HG02623 (cell line): ENCODE results near the gene GAA.

ENCODE experiments used
- ATAC-seq: cut with Tn5 transposase; IDR thresholded peaks from one replicate; pipeline ENCODE4 v1.9.1; 2021; ENCODE audit warnings: moderate library complexity; ENCODE audit not compliant: unreplicated experiment

The GAA gene

DNA sequence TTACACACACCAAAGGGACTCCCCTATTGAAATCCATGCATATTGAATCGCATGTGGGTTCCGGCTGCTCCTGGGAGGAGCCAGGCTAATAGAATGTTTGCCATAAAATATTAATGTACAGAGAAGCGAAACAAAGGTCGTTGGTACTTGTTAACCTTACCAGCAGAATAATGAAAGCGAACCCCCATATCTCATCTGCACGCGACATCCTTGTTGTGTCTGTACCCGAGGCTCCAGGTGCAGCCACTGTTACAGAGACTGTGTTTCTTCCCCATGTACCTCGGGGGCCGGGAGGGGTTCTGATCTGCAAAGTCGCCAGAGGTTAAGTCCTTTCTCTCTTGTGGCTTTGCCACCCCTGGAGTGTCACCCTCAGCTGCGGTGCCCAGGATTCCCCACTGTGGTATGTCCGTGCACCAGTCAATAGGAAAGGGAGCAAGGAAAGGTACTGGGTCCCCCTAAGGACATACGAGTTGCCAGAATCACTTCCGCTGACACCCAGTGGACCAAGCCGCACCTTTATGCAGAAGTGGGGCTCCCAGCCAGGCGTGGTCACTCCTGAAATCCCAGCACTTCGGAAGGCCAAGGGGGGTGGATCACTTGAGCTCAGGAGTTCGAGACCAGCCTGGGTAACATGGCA, 2.2 kb downstream of the GAA start:
- no peak for ATAC-seq

DNA sequence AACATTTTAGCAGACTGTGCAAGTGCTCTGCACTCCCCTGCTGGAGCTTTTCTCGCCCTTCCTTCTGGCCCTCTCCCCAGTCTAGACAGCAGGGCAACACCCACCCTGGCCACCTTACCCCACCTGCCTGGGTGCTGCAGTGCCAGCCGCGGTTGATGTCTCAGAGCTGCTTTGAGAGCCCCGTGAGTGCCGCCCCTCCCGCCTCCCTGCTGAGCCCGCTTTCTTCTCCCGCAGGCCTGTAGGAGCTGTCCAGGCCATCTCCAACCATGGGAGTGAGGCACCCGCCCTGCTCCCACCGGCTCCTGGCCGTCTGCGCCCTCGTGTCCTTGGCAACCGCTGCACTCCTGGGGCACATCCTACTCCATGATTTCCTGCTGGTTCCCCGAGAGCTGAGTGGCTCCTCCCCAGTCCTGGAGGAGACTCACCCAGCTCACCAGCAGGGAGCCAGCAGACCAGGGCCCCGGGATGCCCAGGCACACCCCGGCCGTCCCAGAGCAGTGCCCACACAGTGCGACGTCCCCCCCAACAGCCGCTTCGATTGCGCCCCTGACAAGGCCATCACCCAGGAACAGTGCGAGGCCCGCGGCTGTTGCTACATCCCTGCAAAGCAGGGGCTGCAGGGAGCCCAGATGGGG, 3.1 kb downstream of the GAA start:
- ATAC-seq, result no peak

DNA sequence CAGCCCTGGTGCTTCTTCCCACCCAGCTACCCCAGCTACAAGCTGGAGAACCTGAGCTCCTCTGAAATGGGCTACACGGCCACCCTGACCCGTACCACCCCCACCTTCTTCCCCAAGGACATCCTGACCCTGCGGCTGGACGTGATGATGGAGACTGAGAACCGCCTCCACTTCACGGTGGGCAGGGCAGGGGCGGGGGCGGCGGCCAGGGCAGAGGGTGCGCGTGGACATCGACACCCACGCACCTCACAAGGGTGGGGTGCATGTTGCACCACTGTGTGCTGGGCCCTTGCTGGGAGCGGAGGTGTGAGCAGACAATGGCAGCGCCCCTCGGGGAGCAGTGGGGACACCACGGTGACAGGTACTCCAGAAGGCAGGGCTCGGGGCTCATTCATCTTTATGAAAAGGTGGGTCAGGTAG, 3.6 kb downstream of the GAA start:
- no peak for ATAC-seq

DNA sequence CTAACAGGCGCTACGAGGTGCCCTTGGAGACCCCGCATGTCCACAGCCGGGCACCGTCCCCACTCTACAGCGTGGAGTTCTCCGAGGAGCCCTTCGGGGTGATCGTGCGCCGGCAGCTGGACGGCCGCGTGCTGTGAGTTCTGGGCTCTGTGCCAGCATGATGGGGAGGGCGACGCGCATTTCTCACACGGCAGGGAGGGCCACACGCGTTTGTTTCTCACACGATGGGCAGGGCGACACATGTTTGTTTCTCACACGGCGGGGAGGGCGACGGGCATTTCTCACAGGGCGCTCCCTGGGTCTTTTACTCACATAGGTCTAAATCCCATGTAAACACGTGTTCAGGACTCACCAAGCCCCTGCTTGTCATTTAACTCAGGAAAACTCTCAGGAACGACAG, 4.4 kb downstream of the GAA start:
- ATAC-seq, result no peak

DNA sequence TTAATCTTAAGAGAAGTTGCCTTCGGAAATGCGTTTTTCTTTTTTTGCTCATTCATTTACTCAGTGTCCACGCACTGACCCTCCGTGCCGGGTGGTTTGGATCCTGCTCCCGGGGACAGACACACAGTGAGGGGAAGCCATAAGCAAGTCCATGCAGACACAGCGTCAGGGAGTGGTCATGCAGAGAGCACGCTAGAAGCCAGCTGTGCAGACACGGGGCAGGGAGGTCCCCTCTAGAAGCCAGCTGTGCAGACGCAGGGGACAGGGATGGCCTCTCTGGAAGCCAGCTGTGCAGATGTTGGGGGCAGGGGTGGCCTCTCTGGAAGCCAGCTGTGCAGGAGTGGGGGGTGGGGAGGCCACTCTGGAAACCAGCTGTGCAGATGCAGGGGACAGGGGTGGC, 4.8 kb downstream of the GAA start:
- no peak for ATAC-seq

DNA sequence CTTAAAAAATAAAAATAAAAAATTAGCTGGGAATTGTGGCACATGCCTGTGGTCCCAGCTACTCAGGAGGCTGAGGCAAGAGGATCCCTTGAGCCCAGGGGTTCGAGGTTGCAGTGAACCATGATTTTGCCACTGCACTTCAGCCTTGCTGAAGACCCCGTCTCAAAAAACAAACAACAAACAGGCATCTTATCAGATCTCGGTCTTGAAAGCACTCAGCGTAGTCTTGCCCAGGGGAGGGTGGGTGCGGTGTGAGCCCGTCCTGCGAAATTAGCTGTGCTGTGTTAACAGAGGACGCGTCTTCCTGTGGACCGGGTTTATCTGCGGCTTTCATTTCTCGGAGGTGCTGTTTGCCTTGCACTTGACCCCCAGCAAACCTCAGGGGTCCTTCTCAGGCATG, 5.4 kb downstream of the GAA start:
- ATAC-seq, result no peak

DNA sequence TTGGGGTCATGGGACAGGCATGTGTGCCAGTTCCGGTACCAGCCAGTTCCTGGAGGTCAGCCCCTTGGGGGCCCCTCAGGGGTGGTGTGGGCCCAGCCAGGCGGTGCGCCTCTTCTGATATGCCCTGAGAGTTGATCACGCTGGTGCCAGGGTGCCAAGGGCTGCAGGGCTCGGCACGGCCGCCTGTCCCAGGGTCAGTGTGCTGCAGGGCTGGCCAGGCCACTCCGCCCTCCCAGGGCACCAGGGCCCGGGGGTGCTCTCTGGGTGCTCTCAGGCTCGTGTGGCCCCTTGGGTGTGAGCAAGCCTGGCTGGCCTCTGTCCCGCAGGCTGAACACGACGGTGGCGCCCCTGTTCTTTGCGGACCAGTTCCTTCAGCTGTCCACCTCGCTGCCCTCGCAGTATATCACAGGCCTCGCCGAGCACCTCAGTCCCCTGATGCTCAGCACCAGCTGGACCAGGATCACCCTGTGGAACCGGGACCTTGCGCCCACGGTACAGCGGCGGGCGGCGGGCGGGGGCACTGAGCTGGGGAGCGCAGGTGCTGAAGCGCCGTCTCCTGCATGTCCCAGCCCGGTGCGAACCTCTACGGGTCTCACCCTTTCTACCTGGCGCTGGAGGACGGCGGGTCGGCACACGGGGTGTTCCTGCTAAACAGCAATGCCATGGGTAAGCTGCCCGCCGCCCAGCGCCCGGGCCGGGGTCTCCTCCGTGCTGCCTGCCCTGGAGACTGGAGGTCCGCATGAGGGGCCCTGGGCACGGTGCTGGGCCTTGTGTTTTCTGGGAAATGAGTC, 6.0 kb downstream of the GAA start:
- no peak for ATAC-seq

DNA sequence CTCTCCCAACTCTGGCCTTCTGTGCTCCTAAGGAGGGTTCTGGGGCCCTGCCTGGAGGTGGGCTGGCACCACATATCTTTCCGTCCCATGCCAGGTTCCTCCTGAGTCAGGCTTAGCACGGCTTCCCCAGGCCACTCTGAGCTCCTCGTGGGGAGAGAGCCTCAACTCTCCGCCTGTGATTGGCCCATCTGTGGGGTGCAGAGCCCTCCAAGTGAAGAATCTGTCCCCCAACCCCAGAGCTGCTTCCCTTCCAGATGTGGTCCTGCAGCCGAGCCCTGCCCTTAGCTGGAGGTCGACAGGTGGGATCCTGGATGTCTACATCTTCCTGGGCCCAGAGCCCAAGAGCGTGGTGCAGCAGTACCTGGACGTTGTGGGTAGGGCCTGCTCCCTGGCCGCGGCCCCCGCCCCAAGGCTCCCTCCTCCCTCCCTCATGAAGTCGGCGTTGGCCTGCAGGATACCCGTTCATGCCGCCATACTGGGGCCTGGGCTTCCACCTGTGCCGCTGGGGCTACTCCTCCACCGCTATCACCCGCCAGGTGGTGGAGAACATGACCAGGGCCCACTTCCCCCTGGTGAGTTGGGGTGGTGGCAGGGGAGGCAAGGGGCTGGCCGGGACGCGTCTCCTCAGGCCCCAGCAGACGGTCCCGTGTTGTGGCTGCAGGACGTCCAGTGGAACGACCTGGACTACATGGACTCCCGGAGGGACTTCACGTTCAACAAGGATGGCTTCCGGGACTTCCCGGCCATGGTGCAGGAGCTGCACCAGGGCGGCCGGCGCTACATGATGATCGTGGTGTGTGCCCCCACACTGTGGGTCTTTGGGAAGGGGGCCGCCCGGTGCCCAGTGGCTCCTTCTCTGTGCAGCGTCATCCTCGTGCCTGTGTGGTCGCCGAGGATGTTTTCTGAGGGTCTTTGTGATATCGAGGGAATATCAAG, 6.9 kb downstream of the GAA start:
- ATAC-seq, result no peak

DNA sequence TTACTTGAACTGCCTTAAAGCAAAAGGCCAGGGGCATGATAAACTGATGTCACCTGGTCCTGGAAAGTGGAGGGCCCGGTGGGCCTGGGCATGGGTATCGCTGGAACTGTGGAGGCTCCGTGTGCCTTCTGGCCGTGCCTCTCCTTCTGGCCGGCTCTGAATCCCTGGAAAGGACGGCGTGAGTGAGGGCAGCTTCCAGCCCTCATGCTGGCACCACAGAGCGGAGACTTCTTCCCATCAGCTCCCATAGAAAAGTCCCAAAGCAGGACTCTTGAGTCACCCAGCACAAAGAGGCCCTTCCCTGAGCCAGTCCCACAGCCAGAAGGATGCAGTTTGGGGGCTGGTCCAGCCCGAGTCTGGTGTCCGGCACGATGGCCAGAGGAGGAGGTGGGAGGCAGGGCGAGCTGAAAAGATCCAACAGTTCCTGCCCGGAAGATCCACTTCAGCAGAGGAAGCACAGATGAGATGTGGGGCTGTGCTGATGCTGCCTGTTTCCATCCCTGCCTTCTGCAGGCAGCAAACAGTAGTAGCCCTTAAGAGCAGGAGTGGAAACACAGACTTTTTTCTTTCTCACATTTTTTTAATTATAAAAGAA, 7.8 kb downstream of the GAA start:
- no peak for ATAC-seq

DNA sequence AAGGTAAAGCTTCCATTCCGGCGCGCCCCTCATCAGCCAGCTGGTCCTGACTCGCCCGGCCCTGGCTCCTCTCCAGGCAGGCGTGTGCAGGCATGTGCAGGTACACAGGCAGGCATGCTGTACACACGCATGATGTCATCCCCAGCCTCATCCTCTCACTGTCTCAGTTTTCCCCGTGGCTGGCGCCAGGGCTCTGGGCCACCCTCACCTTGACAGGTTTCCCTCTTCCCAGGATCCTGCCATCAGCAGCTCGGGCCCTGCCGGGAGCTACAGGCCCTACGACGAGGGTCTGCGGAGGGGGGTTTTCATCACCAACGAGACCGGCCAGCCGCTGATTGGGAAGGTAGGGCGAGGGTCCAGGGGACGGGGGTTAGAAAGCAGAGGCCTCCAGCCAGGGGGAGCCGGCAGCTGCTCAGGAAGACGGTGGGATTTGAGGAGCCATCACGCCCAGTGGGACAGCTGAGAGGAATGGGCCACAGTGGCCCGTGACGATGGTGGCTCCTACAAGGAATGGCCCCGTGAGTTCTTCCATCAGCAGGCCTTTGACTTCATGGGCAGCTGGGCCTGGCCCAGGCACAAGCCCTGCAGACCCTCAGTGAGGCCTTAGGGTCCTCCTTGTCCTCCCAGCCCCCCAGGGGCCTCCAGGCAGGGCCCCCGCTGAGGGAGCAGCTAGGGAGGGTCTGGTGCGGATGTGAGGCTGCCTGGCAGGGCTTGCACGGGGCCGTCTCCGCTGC, 8.5 kb downstream of the GAA start:
- ATAC-seq, result no peak

DNA sequence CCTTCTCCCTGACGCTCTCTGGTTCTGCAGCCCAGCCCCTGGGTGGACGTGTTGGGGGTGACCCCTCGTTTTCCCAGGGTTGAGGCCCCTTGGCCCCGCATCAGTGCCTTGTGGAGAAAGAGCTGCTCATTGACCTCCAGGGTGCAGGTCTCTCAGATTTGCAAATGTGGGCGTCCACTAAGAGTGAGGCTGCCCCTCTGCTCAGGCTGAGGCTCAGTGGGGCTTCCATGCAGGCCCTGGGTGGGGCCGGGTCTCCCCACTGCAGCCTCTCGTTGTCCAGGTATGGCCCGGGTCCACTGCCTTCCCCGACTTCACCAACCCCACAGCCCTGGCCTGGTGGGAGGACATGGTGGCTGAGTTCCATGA, 9.0 kb downstream of the GAA start:
- no peak for ATAC-seq

DNA sequence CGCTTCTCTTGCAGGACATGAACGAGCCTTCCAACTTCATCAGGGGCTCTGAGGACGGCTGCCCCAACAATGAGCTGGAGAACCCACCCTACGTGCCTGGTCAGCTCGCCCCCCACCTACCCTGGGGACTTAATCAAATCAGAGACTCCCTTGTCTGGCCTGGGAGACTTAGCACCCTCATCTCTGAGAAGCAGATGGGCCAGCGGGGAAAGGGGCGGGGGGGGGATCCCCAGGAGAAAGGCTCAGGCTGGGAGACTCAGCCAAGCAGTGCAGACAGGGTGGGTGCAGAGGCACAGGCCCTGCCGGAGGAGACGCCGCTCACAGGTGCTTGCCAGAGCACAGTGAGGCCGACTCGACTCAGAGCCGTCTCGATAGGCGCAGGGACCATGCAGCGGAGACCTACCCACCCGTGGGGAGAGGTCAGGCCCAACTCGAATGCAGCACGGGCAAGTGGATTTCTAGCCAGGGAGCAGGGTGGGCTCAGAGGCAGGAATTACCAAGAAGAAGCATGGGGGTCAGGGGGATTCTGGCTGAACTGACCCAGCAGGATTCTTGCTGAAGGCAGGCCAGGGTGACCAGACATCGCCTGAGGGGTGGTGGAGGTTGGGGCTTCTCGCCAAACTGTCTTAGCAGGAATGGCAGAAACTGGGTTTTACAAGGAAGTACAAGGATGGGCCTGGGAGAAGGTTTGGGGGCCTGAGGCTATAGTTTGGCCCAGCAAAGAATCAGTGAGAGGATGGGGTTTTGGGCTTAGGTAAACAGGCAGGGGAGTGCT, 9.7 kb downstream of the GAA start:
- ATAC-seq, result no peak

DNA sequence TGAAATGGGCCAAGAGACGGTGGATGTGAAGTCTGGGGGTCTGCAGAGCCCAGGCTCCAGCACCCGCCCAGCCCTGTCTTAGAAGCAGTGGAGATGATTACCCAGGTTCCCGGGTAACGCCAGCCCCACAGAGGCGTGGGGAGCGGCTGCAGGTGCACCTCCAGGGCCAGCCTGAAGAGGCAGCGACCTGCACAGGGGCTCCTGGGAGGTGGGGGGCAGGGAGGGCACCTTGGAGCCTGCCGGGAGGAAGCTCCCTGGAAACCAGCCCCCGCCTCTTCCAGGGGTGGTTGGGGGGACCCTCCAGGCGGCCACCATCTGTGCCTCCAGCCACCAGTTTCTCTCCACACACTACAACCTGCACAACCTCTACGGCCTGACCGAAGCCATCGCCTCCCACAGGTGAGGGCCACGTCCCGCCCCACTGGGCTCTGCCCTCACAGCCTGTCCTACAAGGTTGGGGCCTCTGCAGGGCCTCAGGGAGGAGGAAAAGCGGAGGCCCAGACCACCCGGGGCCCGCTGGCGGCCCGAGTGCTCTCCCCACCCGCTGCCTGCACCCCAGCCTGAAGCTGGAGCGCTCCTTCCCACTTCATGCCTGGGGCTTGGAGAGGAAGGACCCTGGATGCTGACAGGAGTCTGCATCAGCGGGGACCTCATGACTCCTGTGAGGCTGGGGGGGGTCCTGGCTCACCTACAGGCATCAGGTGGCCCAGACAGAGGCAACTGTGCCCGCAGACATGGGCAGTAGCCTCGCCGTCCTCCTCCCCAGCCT, 10.5 kb downstream of the GAA start:
- no peak for ATAC-seq

DNA sequence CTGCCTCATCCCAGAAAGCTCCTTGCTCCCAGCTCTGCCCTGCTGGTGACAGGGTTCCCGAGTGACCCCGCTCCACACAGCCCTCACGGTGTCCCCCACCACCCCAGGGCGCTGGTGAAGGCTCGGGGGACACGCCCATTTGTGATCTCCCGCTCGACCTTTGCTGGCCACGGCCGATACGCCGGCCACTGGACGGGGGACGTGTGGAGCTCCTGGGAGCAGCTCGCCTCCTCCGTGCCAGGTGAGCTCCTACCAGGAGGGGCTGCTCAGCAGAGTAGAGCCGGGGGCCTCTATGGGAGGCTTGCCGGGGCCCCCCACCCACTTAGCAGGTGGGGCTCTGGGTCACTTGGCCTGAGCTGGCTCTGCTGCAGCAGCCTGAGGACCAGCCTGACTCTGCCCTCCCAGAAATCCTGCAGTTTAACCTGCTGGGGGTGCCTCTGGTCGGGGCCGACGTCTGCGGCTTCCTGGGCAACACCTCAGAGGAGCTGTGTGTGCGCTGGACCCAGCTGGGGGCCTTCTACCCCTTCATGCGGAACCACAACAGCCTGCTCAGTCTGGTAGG, 11.2 kb downstream of the GAA start:
- no peak for ATAC-seq

DNA sequence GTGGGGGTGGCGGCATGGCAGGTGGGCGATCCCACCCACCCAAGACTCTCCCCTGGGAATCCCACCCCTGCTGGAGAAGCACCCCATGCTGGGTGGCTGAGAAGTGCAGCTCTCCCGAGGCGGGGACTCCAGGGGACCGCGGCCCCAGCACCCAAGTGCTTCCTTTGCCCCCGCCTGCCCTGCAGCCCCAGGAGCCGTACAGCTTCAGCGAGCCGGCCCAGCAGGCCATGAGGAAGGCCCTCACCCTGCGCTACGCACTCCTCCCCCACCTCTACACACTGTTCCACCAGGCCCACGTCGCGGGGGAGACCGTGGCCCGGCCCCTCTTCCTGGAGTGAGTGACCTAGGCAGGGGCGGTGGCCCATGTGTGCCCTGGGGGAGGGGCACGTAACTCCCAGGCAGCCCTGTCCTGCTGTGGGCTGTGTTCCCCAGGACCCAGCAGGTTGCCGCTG, 11.7 kb downstream of the GAA start:
- no peak for ATAC-seq

DNA sequence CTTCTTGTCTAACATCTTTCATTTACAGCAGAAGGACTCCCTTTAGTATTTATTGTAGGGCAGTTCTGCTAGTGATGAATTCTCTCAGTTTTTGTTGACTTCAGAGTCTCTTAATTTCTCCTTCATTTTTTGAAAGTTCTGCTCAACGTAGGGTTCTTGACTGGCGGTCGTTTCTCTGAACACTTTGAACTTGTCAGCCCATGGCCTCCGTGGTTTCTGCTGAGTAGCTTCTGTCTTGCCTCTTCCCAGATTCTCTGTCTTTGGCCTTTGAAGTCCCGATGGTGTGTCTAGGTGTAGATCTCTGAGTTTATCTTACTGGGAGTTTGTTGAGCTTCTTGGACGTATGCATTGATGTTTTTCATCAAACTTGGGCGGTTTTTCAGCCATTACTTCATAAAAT, 13.4 kb downstream of the GAA start:
- ATAC-seq, result no peak

DNA sequence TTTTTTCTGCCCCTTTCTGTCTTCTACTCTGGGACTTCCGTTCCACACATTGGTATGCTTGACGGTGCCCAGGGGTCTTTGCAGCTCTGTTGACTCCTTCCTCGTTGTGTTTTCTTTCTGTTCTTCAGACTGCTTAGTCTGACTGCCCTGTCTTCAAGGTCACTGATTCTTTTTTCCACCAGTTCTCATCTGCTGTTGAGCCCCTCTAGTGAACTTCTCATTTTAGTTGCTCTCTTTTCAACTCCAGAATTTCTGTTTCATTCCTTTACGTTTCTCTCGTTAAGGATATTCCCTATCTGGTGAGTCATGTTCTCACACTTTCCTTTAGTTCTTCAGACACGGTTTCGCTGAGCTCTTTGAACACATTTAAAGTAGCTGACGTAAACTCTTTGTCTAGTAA, 13.8 kb downstream of the GAA start:
- no peak for ATAC-seq

DNA sequence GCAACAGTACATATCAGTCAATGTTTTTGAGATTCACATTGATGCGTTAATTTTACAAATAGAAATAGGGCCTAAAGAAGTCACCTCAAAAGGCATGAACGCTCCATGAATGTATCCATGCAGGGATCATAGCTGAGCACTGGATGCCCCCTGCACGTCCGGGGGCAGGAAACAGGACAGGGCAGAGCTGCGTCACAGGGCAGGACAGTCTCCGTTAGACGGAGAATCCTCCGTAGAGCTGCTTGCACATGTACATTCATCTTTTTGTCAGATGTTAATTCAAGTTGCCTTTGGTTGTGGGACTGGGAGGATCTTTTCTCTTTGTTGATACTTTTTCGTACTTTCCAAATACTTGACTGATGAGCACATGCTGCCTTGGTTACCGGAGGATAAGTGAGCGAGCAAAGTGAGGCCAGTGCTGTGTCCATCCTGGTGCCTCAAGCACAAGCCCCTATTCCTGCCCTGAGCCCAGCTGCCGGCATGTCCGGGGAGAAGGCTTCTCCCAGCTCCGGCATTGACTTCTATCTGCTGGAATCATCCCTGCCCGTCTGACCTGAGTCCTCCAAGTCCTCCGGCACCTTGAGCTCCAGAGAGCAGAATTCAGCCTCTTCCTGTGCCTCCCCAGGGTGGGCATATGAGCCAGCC, 15.0 kb downstream of the GAA start:
- ATAC-seq, result no peak
